WI38 (cell line): ENCODE data around the gene USP3.

ENCODE experiments used
- H3K4me3 ChIP-seq: 2 replicates; pipeline ENCODE4 v1.5.1; 2011; ENCODE audit warnings: low read depth, mild to moderate bottlenecking, control low read depth, low read length
- CTCF ChIP-seq: IDR thresholded peaks from 2 replicates; pipeline ENCODE4 v1.5.1; 2012; ENCODE audit warnings: low read depth, mild to moderate bottlenecking, control low read depth, low read length

The USP3 gene

GRCh38 chr15:63623232-63623969, 119.0 kb downstream of the USP3 start:
- TF ChIP-seq CTCF, result no peak
- no peak overlapping the region for H3K4me3 ChIP-seq

GRCh38 chr15:63626955-63627354, 122.6 kb downstream of the USP3 start:
- no peak for TF ChIP-seq CTCF
- no peak overlapping the region for H3K4me3 ChIP-seq

GRCh38 chr15:63628123-63628822, 123.9 kb downstream of the USP3 start:
- no peak overlapping the region for H3K4me3 ChIP-seq

GRCh38 chr15:63630036-63630751, 125.8 kb downstream of the USP3 start:
- no peak for TF ChIP-seq CTCF

More at GRCh38 chr15:63628123-63628822, 123.9 kb downstream of the USP3 start:
- no peak for TF ChIP-seq CTCF

GRCh38 chr15:63633312-63633711, 128.9 kb downstream of the USP3 start:
- no peak overlapping the region for H3K4me3 ChIP-seq
- no peak for TF ChIP-seq CTCF

More at GRCh38 chr15:63630036-63630751, 125.8 kb downstream of the USP3 start:
- no peak overlapping the region for H3K4me3 ChIP-seq

- TF ChIP-seq CTCF, result no peak
- H3K4me3 ChIP-seq, result no peak overlapping the region
Observed at GRCh38 chr15:63634154-63634553, 129.8 kb downstream of the USP3 start.
